ENCODE results near the gene BNIP5.
"Not testable (repeated sequence)": the region's sequence is repeated elsewhere in the genome, so short reads cannot be mapped to it uniquely, and the experiment has no call there.

BNIP5 gene

GRCh38 chr6:36340618-36341454 lies 4.1 kb upstream of the BNIP5 start:
- DNase-seq: peak; percentile 54

GRCh38 chr6:36340306-36340617 lies 3.6 kb upstream of the BNIP5 start:
- no peak for DNase-seq

- no peak for DNase-seq
Measured at GRCh38 chr6:36339146-36339545, 2.5 kb upstream of the BNIP5 start.

- not testable (repeated sequence) for DNase-seq
Measured at GRCh38 chr6:36338223-36338622, 1.5 kb upstream of the BNIP5 start.

- DNase-seq: no peak
Measured at GRCh38 chr6:36337814-36338213, 1.1 kb upstream of the BNIP5 start.

GRCh38 chr6:36336208-36336710 lies 429 bp downstream of the BNIP5 start:
- DNase-seq: no peak

- DNase-seq: no peak
Measured at GRCh38 chr6:36335465-36336207, 1.1 kb downstream of the BNIP5 start.

- DNase-seq: no peak
Measured at GRCh38 chr6:36334832-36335459, 1.7 kb downstream of the BNIP5 start.

GRCh38 chr6:36333931-36334725 lies 2.6 kb downstream of the BNIP5 start:
- DNase-seq: no peak

GRCh38 chr6:36333171-36333895 lies 3.4 kb downstream of the BNIP5 start:
- DNase-seq: no peak

GRCh38 chr6:36331381-36331780 lies 5.3 kb downstream of the BNIP5 start:
- no peak for DNase-seq

GRCh38 chr6:36330366-36330765 lies 6.3 kb downstream of the BNIP5 start:
- no peak for DNase-seq

GRCh38 chr6:36329798-36330291 lies 6.8 kb downstream of the BNIP5 start:
- DNase-seq: no peak

GRCh38 chr6:36328600-36328999 lies 8.1 kb downstream of the BNIP5 start:
- DNase-seq: no peak

- DNase-seq: no peak
Measured at GRCh38 chr6:36327919-36328236, 8.8 kb downstream of the BNIP5 start.

GRCh38 chr6:36327226-36327918 lies 9.3 kb downstream of the BNIP5 start:
- DNase-seq: no peak

- DNase-seq: no peak
Measured at GRCh38 chr6:36326356-36326995, 10.2 kb downstream of the BNIP5 start.

GRCh38 chr6:36324715-36325114 lies 12.0 kb downstream of the BNIP5 start:
- no peak for DNase-seq

GRCh38 chr6:36324191-36324590 lies 12.5 kb downstream of the BNIP5 start:
- no peak for DNase-seq

GRCh38 chr6:36323062-36323461 lies 13.6 kb downstream of the BNIP5 start:
- DNase-seq: no peak

- DNase-seq: no peak
Measured at GRCh38 chr6:36322591-36322990, 14.1 kb downstream of the BNIP5 start.
